Adrenal gland (tissue), 12 donors: ENCODE measurements around the gene SIDT2. TPM values are rescaled to one million over a fixed set of nuclear protein-coding genes. Genes with fewer than 3 reads are reported as not detected.

Experiments
- DNase-seq, 7 donors: peaks; one replicate each; pipeline ENCODE4 v3.0.0-alpha.2; 2019 to 2020
- H3K27ac ChIP-seq, 5 donors: fragments of 200-600 bp; sonication (generic) in 4 of 5; 1 replicate in 3 of 5; 2 replicates in 2 of 5; pipeline versions ENCODE4 v1.5.1 to v1.8.0; 2016 to 2020; ENCODE audit warnings: mild to moderate bottlenecking in 1 of 5
- H3K27me3 ChIP-seq: fragments of 200-600 bp; 2 replicates; pipeline ENCODE4 v1.8.0; 2021
- H3K36me3 ChIP-seq, 2 donors: fragments of 200-600 bp; replicated peaks in 1 of 2; 1 replicate in 1 of 2; 2 replicates in 1 of 2; pipeline versions ENCODE4 v1.5.1 to v1.8.0; 2018 to 2022
- H3K4me1 ChIP-seq, 2 donors: fragments of 200-600 bp; replicated peaks in 1 of 2; 1 replicate in 1 of 2; 2 replicates in 1 of 2; pipeline versions ENCODE4 v1.5.1 to v1.8.0; 2018 to 2021
- H3K4me3 ChIP-seq, 4 donors: fragments of 200-600 bp; sonication (generic) in 3 of 4; one replicate each; pipeline ENCODE4 v1.5.1; 2016 to 2018
- H3K9me3 ChIP-seq, 3 donors: fragments of 200-600 bp; sonication (generic) in 1 of 3; replicated peaks in 1 of 3; 1 replicate in 2 of 3; 2 replicates in 1 of 3; pipeline versions ENCODE4 v1.5.1 to v1.8.0; 2016 to 2021
- POLR2A ChIP-seq, 2 donors: fragments of 450-650 bp; IDR thresholded peaks; one replicate each; pipeline ENCODE4 v1.6.1; 2017; ENCODE audit warnings: antibody characterized with exemption in 2 of 2, mild to moderate bottlenecking in 2 of 2, moderate library complexity in 1 of 2
- WGBS, 4 donors: extraction: QIAGEN DNeasy Blood & Tissue Kit in 2 of 4; methylation state at CpG; one replicate each; pipeline versions ENCODE4 v1.1.5 to v1.1.7; 2013 to 2017; 5-methylcytosine and 5-hydroxymethylcytosine counted together
- intact Hi-C, 2 donors: fragments of 100-400 bp; cut with DNase I; formaldehyde crosslinking; loops; one replicate each; pipeline versions ENCODE4 v1.14.1 to v1.15.0; 2022 to 2023
- polyA plus RNA-seq, 3 donors: library from polyadenylated mRNA; stranded (reverse); fragments of 200-250 nt in 2 of 3; fragments of 350-450 nt in 1 of 3; fragmentation: Illumina TruSeq in 1 of 3; extraction: RNeasy Lipid Tissue Mini Kit (QIAGEN cat#74804) in 1 of 3; gene quantifications; one replicate each; pipeline ENCODE4 v1.2.3, GENCODE V29; 2013 to 2014
- total RNA-seq, 9 donors: library from RNA; depleted of rRNA in 4 of 9; stranded (reverse); fragments of >200 nt in 4 of 9; fragments of 120-200 nt in 1 of 9; fragmentation: NEBNext Ultra II Directional in 1 of 9; extraction: Animal tissue kit (Norgen Biotek cat#: 25700) in 1 of 9; gene quantifications; one replicate each; pipeline versions ENCODE4 v1.1.0 to v1.2.4, GENCODE V29; 2013 to 2023
- TF ChIP-seq, protein P1 (sequence below), 6 experiments: fragments of 450-650 bp in 4 of 6; fragments of 200-600 bp in 2 of 6; sonication (generic) in 1 of 6; IDR thresholded peaks; 1 replicate in 5 of 6; 2 replicates in 1 of 6; pipeline versions ENCODE4 v1.5.1 to v1.8.0; 2016 to 2021; ENCODE audit warnings: antibody characterized with exemption in 6 of 6, mild to moderate bottlenecking in 2 of 6, moderate library complexity in 1 of 6
- donor health status: healthy with polysubstance abuse.
- donor health status: Bipolar disorder and iron deficiency.
- donor health status: DM: yes; HTN: yes; CAD: no.
- donor health status: DM: no; HTN: no; CAD: no.
- donor health status: DM: no; HTN: no; CAD: no.
- donor health status: DM: yes; HTN: yes; CAD: no.

SIDT2 gene
- total and polyA plus RNA-seq, 12 donors, result 23.4 to 87.1 (median 44.5) TPM

DNA sequence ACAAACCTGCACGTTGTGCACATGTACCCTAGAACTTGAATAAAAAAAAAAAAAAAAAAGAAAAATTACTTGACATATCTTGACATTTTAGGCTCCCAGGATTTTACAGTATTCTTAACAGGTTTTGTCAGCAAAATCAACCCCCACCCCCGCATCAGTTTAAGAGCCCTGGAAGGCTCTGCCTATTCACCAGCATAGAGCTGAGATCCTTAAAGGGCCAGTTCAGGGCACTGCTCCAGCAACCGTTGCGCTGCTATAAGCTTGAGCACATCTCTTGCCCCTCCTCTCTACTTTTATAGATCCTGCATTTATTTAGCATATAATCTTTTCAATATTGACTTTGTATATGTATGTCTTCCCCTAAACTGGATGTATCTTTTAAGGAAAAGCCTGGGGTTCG lies 35.2 kb upstream of the SIDT2 start:
- H3K4me3 ChIP-seq, result peak overlapping the region in 3 of 4 donors; percentile 63 to 94 (median 83)
- peaks cover 0 to 7% of the 10 kb centered on the region in 2 donors for H3K36me3 ChIP-seq
- intact Hi-C loops, result no loop called here
- peak; percentile 48 to 83 (median 66) for DNase-seq
- TF ChIP-seq POLR2A (IDR thresholded peaks at IDR 0.05), result no peak
- TF ChIP-seq, protein P1, sequence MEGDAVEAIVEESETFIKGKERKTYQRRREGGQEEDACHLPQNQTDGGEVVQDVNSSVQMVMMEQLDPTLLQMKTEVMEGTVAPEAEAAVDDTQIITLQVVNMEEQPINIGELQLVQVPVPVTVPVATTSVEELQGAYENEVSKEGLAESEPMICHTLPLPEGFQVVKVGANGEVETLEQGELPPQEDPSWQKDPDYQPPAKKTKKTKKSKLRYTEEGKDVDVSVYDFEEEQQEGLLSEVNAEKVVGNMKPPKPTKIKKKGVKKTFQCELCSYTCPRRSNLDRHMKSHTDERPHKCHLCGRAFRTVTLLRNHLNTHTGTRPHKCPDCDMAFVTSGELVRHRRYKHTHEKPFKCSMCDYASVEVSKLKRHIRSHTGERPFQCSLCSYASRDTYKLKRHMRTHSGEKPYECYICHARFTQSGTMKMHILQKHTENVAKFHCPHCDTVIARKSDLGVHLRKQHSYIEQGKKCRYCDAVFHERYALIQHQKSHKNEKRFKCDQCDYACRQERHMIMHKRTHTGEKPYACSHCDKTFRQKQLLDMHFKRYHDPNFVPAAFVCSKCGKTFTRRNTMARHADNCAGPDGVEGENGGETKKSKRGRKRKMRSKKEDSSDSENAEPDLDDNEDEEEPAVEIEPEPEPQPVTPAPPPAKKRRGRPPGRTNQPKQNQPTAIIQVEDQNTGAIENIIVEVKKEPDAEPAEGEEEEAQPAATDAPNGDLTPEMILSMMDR (IDR thresholded peaks at IDR 0.05), result peak in 1 of 6 experiments; percentile 4
- H3K9me3 ChIP-seq, result no peaks in the 10 kb centered on the region
- WGBS, 4 donors, result 5 to 7% (median 6%) methylated on average over 5 of the region's 5 CpGs
- H3K27me3 ChIP-seq, result no peaks in the 10 kb centered on the region
- H3K27ac ChIP-seq, result peak overlapping the region; percentile 79 to 95 (median 94)
- peaks cover 21 to 36% of the 10 kb centered on the region in 2 donors for H3K4me1 ChIP-seq

DNA sequence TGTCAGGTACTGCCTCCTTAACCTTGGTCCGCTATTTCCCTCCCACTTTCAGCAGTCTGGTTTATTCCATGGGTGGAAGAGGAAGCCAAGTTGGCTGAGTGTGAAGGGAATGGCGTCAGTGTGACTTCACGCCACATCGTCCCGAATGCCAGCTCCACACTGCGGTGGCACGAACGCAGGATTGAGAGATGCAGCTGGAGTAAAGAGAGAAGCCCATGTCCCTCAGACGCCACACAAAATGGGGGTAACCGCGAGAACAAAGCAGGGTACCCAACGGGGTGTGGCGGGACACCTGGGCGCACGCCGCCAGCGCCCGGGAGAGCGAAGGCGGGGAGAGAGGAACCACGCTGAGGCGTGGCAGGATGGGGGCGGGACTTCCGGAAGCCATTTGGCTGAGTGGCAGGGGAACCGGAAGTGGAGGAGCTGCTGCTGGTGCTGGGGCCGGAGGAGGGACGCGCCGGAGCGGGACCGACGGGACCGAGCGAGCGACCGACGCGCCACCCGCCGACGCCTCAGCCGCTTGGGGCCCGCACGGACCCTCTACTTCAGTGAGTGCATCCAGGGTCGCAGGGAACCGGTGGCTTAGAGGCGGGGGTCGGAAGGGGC lies 34.6 kb upstream of the SIDT2 start, which contains the start of gene PAFAH1B2:
PAFAH1B2 (plus strand) TSS at position 417 of the 606 bp plus-strand sequence. CDS start 8,161 bp downstream, outside the sequence.
- peaks cover 21 to 37% of the 10 kb centered on the region in 2 donors for H3K4me1 ChIP-seq
- peak; percentile 57 to 89 for TF ChIP-seq POLR2A (IDR thresholded peaks at IDR 0.05)
- TF ChIP-seq, protein P1 (IDR thresholded peaks at IDR 0.05), result no peak

DNA sequence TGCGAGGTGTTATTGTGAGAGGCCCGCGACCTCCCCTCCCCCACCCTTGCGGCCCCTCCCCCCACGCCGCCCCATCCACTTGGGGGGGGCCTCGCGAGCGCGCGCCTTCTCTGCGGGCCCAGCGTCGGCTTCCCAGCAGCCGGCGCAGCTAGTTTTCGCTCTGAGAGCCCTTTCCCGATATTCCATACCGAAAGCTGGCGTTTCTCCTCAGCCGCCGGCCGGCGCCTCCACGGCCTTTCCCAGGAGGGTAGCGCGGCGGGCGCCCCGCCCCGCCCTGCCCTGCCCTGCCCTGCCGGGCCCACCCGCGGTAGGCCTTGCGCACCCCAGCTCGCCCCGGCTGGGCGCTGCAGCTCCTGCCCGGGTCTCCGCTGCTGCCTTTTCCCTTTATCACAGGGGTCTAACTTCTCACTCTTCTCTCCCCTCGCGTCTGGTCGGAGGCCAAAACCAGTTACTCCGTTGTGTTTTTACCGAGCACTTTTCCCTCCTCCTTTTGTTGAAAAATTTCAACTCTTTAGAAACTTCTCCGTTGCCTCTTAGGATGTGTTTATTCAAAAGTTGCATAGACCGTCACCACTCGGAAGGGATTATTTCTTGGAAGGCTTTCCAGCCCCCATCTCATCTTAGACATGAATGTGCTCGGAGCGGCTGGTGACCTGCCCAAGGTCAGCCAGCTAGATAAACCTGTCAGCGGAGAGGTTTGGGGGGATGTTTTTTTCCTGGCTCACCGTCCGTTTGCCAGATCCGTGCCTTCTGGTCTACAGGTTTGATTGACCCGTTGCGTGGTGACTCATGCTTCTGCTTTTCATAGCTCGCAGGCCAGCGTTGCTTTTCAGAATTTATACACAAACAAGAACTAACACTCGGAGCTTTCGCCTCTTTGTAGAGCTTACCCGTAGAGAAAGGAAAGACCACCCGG lies 33.8 kb upstream of the SIDT2 start:
- 0 to 1% (median 0%) methylated on average over 25 to 62 of the region's 62 CpGs for WGBS, 4 donors
- Histone ChIP-seq H3K4me3 (peak overlapping the region; percentile 63 to 94 (median 85)), H3K4me1 (peaks cover 23 to 40% of the 10 kb centered on the region in 2 donors), H3K36me3 (peaks cover 0 to 7% of the 10 kb centered on the region in 2 donors), H3K27me3 (no peaks in the 10 kb centered on the region), H3K27ac (peak overlapping the region; percentile 79 to 95 (median 94)), H3K9me3 (no peaks in the 10 kb centered on the region)
- intact Hi-C loops, result no loop called here
- peak; percentile 71 to 92 (median 87) for DNase-seq
- TF ChIP-seq, protein P1 (IDR thresholded peaks at IDR 0.05), result no peak
- TF ChIP-seq POLR2A (IDR thresholded peaks at IDR 0.05), result peak in 1 of 2 donors; percentile 60

More for the DNA sequence above, 34.6 kb upstream of the SIDT2 start, which contains the start of gene PAFAH1B2:
- Histone ChIP-seq H3K36me3 (peaks cover 0 to 7% of the 10 kb centered on the region in 2 donors), H3K27me3 (no peaks in the 10 kb centered on the region), H3K9me3 (no peaks in the 10 kb centered on the region), H3K4me3 (peak within 1 kb of the TSS; percentile 63 to 94 (median 85)), H3K27ac (peak within 1 kb of the TSS; percentile 79 to 95 (median 94))
- DNase-seq, result peak; percentile 94 to 98 (median 97)
- intact Hi-C loops, result no loop called here
- 0 to 1% (median 0%) methylated on average over 19 to 48 of the region's 48 CpGs for WGBS, 4 donors

DNA sequence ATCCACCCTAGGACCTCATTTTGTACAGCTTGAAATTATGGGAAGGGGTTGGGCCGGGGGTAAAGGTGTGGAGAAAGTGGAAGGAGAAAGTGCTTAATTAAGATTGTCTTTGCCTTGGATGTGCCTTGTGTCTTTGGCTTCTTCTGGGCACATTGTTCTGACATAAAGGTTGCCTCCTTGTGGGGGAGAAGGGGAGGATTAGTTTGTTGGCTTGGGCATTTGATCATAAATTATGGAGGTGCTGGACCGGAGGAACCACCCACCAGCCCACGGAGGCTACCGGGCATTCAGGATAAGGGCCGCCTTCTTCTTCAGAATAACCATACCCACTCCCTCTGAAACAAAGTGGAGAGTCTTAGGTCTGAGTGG lies 33.2 kb upstream of the SIDT2 start:
- intact Hi-C loops, result no loop called here
- peaks cover 27 to 46% of the 10 kb centered on the region in 2 donors for H3K4me1 ChIP-seq

More for the DNA sequence above, 33.2 kb upstream of the SIDT2 start:
- H3K27ac ChIP-seq, result peak overlapping the region; percentile 79 to 95 (median 94)
- H3K27me3 ChIP-seq, result no peaks in the 10 kb centered on the region
- TF ChIP-seq, protein P1 (IDR thresholded peaks at IDR 0.05), result peak in 3 of 6 experiments; percentile 13 to 17 (median 16)
- no peak for TF ChIP-seq POLR2A (IDR thresholded peaks at IDR 0.05)
- DNase-seq, result peak in 6 of 7 donors; percentile 26 to 54 (median 40)
- 1 to 4% (median 3%) methylated on average over 5 of the region's 5 CpGs for WGBS, 4 donors
- peaks cover 0 to 12% of the 10 kb centered on the region in 2 donors for H3K36me3 ChIP-seq
- no peaks in the 10 kb centered on the region for H3K9me3 ChIP-seq
- peak overlapping the region in 3 of 4 donors; percentile 63 to 94 (median 83) for H3K4me3 ChIP-seq
